Stimulated activated CD8-positive, alpha-beta memory T cell treated with anti-CD3 and anti-CD28 coated beads, Interleukin-15, amount 100 ng/mL, for 1 hour (primary cell): ENCODE measurements around the gene PTPRE.

Experiments used
- DNase-seq: peaks from one replicate; pipeline ENCODE4 v3.0.0-alpha.2; 2020; ENCODE audit warnings: low read depth

PTPRE gene

GRCh38 chr10:128026615-128027300 lies 119.9 kb downstream of the PTPRE start:
- no peak for DNase-seq

DNA sequence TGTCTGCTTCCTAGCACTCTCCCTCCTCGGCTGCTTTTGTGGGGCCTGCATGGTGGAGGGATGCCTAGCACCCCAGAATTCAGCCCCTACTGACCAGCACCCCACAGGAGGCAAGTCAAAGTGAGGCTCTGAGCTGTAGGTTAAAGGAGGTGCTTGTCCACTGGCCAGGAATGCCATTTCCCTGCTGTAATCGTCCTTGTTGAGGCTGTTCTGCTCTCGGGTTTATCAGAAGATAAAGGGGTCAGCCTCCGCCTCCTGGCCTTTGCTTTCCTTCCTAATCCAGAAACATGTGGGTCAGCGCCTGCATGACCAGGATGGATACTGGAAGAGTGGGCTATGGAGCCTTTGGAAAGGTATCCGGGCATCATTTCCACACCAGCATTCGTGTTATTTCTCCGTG lies 120.4 kb downstream of the PTPRE start:
- no peak for DNase-seq

- DNase-seq, result no peak
Observed at GRCh38 chr10:128027822-128028507, 121.1 kb downstream of the PTPRE start.

GRCh38 chr10:128028508-128029289 lies 121.8 kb downstream of the PTPRE start:
- DNase-seq, result no peak

- no peak for DNase-seq
Observed at GRCh38 chr10:128029290-128029651, 122.4 kb downstream of the PTPRE start.

GRCh38 chr10:128029731-128030369 lies 122.9 kb downstream of the PTPRE start:
- DNase-seq, result no peak

- DNase-seq, result no peak
Observed at GRCh38 chr10:128030498-128031072, 123.7 kb downstream of the PTPRE start.

DNA sequence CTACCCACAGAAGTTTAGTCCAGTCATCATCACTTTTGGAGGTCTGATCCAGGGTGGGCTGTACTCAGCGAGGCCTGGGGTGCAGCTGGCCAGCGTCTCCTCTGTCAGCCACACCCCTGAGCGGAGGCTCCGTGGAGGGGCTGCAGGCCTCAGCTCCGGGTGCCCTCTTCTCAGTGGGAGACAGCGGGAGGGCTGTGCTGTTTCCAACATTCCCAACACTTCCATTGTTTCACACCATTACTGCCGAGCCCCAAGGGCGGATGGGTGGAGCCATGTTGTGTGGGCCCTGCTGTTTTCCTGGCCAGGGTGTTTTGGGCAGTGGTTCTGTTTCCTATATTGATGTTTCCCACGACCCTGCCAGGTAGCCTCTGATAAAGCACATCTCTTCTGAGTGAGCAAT lies 124.3 kb downstream of the PTPRE start:
- no peak for DNase-seq

- no peak for DNase-seq
Observed at GRCh38 chr10:128032466-128032865, 125.6 kb downstream of the PTPRE start.

- peak; percentile 46 for DNase-seq
Observed at GRCh38 chr10:128035557-128035973, 128.7 kb downstream of the PTPRE start.

GRCh38 chr10:128036011-128036615 lies 129.2 kb downstream of the PTPRE start:
- no peak for DNase-seq

DNA sequence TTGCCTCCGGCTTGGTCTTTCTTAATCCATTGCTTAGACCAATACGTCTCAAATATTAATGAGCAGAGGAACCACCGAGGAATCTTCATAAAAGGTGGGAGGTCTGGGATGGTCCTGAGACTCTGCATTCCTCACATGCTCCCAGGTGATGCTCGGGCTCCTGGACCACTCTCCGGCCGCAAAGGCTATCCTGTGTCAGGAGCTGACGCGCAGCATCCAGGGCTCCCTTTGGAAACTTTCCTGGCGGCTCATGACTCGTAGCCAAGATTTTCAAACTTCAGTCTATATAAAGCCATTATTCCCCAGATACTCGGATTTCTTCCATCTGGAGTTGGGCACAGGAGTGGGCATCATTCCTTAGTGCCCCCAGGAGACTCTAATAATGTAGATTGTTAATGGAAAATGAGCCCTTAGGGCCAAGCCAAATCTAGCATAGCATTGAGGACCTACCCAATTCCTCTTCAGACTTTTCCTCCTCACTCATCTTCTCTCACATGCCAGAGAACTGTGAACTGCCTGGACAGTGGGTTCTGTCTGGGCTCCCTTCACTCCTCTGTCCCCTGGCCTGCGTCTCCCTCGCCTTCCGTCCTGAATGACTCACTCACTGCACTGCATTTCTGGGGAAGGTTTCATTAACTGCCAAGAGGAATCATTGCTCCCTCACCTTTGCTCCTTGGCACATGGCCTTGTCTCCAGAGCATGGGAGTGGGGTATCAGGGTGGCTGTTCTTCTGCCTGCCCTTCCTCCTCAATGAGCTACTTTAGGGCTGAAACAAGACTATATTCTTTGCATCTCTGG lies 130.0 kb downstream of the PTPRE start:
- DNase-seq, result no peak

DNA sequence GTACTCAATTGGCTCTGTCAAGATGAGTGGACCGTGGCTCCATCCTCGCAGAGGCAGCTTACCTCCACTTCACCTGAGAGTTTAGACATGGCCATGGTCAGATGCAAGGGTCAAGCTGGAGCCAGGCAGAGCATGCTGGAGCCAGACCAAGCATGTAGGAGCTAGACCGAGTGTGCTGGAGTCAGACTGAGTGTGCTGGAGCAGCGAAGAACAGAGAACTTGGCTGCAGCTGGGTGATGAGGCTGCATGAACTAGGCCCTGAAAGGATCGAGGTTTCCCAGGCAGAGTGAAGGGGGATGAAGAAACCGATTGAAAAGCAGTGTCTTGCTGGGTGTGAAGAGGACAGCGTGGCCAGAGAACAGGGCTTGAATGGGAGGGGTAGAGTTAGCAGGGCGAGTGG lies 133.2 kb downstream of the PTPRE start:
- no peak for DNase-seq

DNA sequence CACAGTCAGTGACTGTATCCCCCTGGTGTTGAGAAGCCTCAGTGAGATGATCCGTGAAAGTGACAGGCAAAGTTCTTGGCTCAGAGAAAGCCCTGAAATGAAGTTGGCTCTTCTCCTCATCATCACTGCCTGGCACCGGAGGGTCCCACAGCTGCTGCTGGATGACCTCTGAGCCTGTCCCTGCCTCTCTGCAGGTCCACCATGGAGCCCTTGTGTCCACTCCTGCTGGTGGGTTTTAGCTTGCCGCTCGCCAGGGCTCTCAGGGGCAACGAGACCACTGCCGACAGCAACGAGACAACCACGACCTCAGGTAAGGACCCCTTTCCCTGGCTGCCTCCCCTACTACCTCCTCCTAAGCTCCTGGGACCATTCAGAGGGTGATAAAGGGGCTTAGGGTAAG lies 133.8 kb downstream of the PTPRE start:
- no peak for DNase-seq

DNA sequence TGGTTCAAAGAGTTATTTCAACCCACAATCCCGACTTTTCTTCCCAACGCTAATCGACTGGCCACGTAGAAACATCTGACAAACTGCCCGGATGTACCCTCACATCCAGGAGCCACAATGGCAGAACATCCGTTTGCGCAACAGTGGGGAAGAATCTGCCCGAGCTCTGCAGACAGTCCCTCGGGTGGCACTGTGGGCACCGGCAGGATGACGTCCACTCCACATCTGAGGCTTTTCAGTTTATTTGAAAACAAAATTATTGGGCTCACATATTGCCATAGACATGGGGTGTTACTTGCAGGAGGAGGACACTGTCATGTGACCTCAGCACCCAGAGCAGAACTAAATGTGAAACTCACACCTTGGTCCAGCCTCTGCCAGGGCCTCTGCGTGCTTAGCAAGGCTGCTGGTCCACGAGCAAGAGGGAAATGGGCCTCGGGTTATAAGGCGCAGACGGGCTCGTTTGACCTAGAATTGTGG lies 135.3 kb downstream of the PTPRE start:
- DNase-seq, result no peak

DNA sequence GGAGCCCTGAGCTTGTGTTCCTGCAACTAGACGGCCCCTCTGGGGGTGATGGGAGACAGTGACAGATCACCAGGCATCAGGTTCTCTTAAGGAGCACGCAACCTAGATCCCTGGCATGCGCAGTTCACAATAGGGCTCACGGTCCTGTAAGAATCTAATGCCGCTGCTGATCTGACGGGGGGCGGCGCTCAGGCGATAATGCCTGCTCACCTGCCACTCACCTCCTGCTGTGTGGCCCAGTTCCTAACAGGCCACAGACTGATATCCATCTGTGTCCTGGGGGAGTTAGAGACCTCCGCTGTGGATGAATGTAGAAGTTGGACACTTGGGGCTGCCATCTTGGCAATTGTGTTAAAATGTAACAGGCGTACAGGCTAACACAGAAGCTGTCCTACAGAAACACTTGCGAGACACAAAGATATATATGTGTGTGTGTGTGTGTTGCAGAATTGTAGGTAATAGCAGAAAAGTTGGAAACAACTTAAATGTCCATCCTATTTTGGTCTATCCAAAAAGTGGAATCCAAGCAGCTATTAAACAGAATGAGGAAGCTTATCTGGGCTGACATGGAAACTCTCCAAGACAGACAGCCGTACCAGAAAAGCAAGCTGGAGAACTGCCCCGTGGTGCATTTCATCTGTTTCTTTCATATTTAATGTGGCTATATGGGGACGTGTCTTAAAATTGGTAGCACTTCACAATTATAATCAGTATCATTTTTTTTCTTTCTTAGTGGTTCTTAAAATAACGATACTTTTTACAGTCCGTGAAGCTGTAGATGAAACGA lies 136.5 kb downstream of the PTPRE start:
- no peak for DNase-seq

DNA sequence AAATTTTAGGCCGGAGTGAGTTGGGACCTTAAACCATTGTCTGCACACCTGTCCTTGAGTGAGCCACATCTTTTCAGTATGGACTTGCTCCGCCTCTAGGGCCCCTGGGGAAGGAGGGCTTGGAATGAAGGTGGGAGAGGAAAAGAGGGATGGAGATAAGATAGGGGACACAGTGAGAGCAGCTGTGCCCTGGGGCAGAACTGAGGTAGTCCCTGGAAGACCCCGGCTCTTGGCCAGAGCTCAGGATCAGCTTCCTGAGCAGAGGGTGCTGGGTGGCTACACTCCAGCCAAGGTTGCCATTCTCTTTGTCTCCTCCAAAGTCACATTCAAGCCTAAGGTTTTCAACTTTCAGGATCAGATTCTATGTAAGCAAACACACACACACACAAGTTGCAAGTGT lies 137.3 kb downstream of the PTPRE start:
- no peak for DNase-seq

- DNase-seq, result no peak
Observed at GRCh38 chr10:128044961-128045832, 138.3 kb downstream of the PTPRE start.

DNA sequence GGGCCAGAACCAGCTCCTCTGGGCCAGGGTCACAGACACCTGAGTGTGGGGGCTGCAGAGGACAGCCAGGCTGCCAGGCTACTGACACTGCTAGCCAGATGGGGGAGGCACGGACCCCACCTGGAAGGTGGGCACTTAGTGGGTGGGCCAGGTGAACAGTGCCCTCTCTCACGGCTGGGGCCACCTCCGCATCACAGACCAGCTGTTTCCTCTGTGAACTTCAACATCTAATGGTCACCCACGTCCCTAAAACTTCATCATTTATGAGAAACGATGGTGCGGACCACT lies 138.9 kb downstream of the PTPRE start:
- DNase-seq, result no peak
